Activated CD4-positive, alpha-beta T cell treated with anti-CD3 and anti-CD28 coated beads, Interleukin-2, amount 10 ng/mL, durations not matched to agents 24 days and 14 days (primary cell): ENCODE results near the gene PITPNC1. TPM values are rescaled to one million over a fixed set of nuclear protein-coding genes. Genes with fewer than 3 reads are reported as not detected.
"Not testable (repeated sequence)": the region's sequence is repeated elsewhere in the genome, so short reads cannot be mapped to it uniquely, and the experiment has no call there.

Experiments used
- DNase-seq: peaks from one replicate; pipeline ENCODE4 v3.0.0; 2022
- H3K27ac Mint-ChIP-seq: one replicate; pipeline ENCODE4 v1.8.0; 2022; ENCODE audit warnings: mild to moderate bottlenecking, mixed read lengths
- H3K27me3 Mint-ChIP-seq: one replicate; pipeline ENCODE4 v1.8.0; 2022; ENCODE audit warnings: mixed read lengths
- H3K36me3 Mint-ChIP-seq: one replicate; pipeline ENCODE4 v1.8.0; 2022; ENCODE audit warnings: low read depth, mild to moderate bottlenecking, mixed read lengths
- H3K4me1 Mint-ChIP-seq: one replicate; pipeline ENCODE4 v1.8.0; 2021; ENCODE audit warnings: mixed read lengths
- H3K4me3 Mint-ChIP-seq: one replicate; pipeline ENCODE4 v1.8.0; 2022; ENCODE audit warnings: mild to moderate bottlenecking, moderate library complexity, mixed read lengths
- H3K9me3 Mint-ChIP-seq: one replicate; pipeline ENCODE4 v1.8.0; 2021; ENCODE audit warnings: mixed read lengths
- intact Hi-C: fragments of 100-400 bp; cut with micrococcal nuclease; formaldehyde crosslinking; loops from one replicate; pipeline ENCODE4 v1.15.1; 2023
- total RNA-seq: library from RNA; stranded (reverse); gene quantifications from 2 replicates; pipeline ENCODE4 v1.2.3, GENCODE V29; 2022

Gene PITPNC1
- 18.7 and 22.3 TPM in 2 replicates for total RNA-seq

DNA sequence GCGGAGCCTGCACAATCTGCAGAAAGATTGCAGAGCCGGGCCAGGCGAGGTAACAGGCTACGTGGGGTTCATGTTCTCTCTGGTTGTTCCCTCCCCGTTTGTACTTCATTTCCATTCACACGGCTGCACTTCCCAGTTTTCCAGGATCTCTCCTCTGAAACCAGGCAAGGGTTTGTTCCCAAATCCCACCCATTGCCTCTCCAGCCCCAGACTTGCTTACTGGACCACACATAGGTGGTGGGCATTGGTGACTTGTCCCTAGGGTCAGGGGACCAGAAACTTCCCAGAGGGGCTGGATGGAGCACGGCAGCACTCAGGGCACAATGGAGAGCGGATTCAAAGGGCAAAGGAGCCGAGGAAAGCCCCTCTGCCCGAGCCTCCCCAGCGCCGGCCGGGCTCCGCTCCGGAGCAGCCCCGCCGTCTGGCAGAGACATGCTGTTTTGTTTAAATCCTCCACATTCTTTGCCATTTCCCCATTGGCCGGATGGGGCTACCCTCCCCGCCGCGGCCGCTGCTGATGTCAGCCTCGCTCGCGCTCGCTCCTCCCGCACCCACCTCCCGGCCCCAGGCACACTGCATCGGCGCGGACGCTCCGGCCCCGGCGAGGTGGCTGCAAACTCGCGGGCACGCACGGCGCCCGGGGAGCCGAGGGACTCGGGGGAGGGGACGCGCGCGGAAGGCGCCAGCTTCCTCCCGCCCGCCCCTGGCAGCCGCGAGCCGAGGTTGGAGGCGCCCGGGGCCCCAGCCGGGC lies at the start of gene PITPNC1:
PITPNC1 (plus strand) TSS at position 545 of the 751 bp plus-strand sequence.
- Mint-ChIP-seq H3K4me3 (peak within 1 kb of the TSS; percentile 92), H3K36me3 (peaks cover 8% of the 10 kb centered on the region), H3K4me1 (peaks cover 27% of the 10 kb centered on the region), H3K9me3 (no peaks in the 10 kb centered on the region), H3K27me3 (no peaks in the 10 kb centered on the region), H3K27ac (peak within 1 kb of the TSS; percentile 93)
- intact Hi-C loops = loop anchor here (1.0 to 5.0 kb wide), 4 partner anchors 11 to 98 kb away; partner anchors contain the start of gene PSMD12
- DNase-seq = peak; percentile 96

DNA sequence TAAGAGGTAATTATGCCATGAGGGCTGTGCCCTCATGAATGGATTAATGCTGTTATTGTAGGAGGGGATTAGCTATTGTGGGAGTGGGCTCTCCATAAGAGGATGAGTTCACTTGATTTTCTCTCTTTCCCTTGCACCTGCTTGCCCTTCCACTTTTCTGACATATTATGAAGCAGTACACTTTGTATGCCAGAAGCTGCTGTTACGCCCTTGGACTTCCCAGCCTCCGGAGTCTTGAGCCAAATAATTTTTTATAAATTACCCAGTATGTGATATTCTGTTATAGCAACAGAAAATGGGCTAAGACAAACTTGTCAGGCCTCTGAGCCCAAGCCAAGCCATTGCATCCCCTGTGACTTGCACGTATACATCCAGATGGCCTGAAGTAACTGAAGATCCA lies 49.1 kb upstream of the PITPNC1 start:
- Mint-ChIP-seq H3K9me3 (no peaks in the 10 kb centered on the region), H3K36me3 (no peaks in the 10 kb centered on the region), H3K27me3 (peaks cover 2% of the 10 kb centered on the region), H3K27ac (no peak overlapping the region), H3K4me3 (no peak overlapping the region), H3K4me1 (no peaks in the 10 kb centered on the region)
- DNase-seq = no peak
- intact Hi-C loops = no loop called here

- intact Hi-C loops, H3K4me3 Mint-ChIP-seq, H3K27ac Mint-ChIP-seq, DNase-seq, H3K4me1 Mint-ChIP-seq, H3K27me3 Mint-ChIP-seq, H3K36me3 Mint-ChIP-seq, H3K9me3 Mint-ChIP-seq: not testable (repeated sequence)
These were observed 45.5 kb upstream of the PITPNC1 start for GRCh38 chr17:67331381-67332161.

- H3K4me3 Mint-ChIP-seq, H3K27me3 Mint-ChIP-seq, DNase-seq, H3K9me3 Mint-ChIP-seq, H3K36me3 Mint-ChIP-seq, H3K4me1 Mint-ChIP-seq, H3K27ac Mint-ChIP-seq, intact Hi-C loops: not testable (repeated sequence)
These were observed 44.9 kb upstream of the PITPNC1 start for GRCh38 chr17:67332162-67332508.

DNA sequence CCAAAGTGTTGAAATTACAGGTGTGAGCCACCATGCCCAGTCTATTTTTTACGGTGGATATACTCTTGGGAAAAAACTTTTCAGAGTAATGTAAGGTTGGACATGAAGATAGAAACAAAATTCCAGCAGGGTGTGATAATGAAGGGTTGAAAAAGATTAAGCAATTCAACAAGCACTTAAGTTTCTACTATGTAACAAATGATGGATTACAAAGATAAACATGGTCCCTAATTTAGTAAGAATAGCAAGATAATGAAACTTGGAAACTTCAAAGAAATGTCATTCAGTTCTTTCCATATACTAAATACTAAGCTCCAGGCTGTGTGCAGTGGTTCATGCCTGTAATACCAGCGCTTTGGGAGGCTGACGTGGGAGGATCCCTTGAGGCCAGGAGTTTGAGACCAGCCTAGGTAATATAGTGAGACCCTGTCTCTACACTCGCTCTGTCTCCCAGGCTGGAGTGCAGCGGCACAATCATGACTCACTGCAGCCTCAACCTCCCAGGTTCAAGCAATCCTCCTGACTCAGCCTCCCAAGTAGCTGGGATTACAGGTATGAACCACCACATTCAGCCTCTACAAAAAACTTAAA lies 41.7 kb upstream of the PITPNC1 start:
- Mint-ChIP-seq H3K36me3 (peaks cover 15% of the 10 kb centered on the region), H3K27ac (no peak overlapping the region), H3K4me1 (no peaks in the 10 kb centered on the region), H3K9me3 (no peaks in the 10 kb centered on the region), H3K27me3 (no peaks in the 10 kb centered on the region), H3K4me3 (no peak overlapping the region)
- DNase-seq = no peak
- intact Hi-C loops = no loop called here

GRCh38 chr17:67336859-67337258 lies 40.2 kb upstream of the PITPNC1 start:
- intact Hi-C loops = no loop called here
- no peaks in the 10 kb centered on the region for H3K27me3 Mint-ChIP-seq
- no peak overlapping the region for H3K4me3 Mint-ChIP-seq
- H3K36me3 Mint-ChIP-seq = peaks cover 29% of the 10 kb centered on the region
- DNase-seq = no peak
- no peak overlapping the region for H3K27ac Mint-ChIP-seq
- H3K4me1 Mint-ChIP-seq = no peaks in the 10 kb centered on the region
- H3K9me3 Mint-ChIP-seq = no peaks in the 10 kb centered on the region

DNA sequence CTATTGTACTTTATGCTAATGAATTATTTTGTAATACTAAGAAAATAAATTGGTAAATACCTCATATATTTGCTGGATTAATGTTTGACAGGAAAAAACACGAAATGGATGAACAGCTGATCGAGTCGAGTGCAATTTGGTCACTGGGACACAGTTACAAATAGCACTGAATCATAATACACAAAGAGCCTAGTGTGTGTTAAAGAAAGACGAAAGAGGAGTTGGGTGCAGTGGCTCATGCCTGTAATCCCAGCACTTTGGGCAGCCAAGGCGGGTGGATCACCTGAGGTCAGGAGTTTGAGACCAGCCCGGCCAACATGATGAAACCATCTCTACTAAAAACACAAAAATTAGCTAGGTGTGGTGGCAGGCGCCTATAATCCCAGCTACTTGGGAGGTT lies 38.7 kb upstream of the PITPNC1 start:
- intact Hi-C loops, H3K27ac Mint-ChIP-seq, DNase-seq, H3K9me3 Mint-ChIP-seq, H3K4me1 Mint-ChIP-seq, H3K4me3 Mint-ChIP-seq, H3K27me3 Mint-ChIP-seq: not testable (repeated sequence)
- H3K36me3 Mint-ChIP-seq = peaks cover 38% of the 10 kb centered on the region

- Mint-ChIP-seq H3K27me3 (no peaks in the 10 kb centered on the region), H3K27ac (no peak overlapping the region), H3K36me3 (peaks cover 63% of the 10 kb centered on the region), H3K4me1 (peaks cover 2% of the 10 kb centered on the region), H3K9me3 (no peaks in the 10 kb centered on the region), H3K4me3 (no peak overlapping the region)
- intact Hi-C loops = no loop called here
- no peak for DNase-seq
These were observed 33.8 kb upstream of the PITPNC1 start for GRCh38 chr17:67343237-67343636.

GRCh38 chr17:67347826-67348225 lies 29.3 kb upstream of the PITPNC1 start:
- intact Hi-C loops = no loop called here
- Mint-ChIP-seq H3K36me3 (peaks cover 64% of the 10 kb centered on the region), H3K27ac (no peak overlapping the region), H3K27me3 (no peaks in the 10 kb centered on the region), H3K4me3 (no peak overlapping the region), H3K4me1 (peaks cover 2% of the 10 kb centered on the region), H3K9me3 (no peaks in the 10 kb centered on the region)
- no peak for DNase-seq

GRCh38 chr17:67349420-67349819 lies 27.7 kb upstream of the PITPNC1 start:
- no peaks in the 10 kb centered on the region for H3K9me3 Mint-ChIP-seq
- intact Hi-C loops = no loop called here

DNA sequence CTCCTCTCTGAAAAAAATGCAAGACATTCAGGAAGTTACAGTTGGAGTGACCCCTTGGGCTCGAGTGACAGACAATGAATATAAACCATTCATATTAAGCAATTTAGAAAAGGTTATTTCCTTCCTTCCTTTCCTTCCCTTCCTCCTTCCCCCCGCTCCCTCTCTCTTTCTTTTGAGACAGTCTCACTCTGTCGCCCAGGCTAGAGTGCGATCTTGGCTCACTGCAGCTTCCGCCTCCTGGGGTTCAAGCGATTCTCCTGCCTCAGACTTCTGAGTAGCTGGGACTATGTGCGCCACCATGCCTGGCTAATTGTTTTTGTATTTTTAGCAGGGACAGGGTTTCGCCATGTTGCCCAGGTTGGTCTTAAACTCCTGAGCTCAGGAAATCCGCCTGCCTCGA lies 23.9 kb upstream of the PITPNC1 start:
- intact Hi-C loops = no loop called here
- H3K4me3 Mint-ChIP-seq = no peak overlapping the region
- H3K9me3 Mint-ChIP-seq = no peaks in the 10 kb centered on the region
- H3K27me3 Mint-ChIP-seq = no peaks in the 10 kb centered on the region
- H3K36me3 Mint-ChIP-seq = peaks cover 58% of the 10 kb centered on the region
- DNase-seq = no peak
- H3K27ac Mint-ChIP-seq = no peak overlapping the region
- peaks cover 4% of the 10 kb centered on the region for H3K4me1 Mint-ChIP-seq

More at GRCh38 chr17:67349420-67349819, 27.7 kb upstream of the PITPNC1 start:
- DNase-seq = no peak
- H3K4me3 Mint-ChIP-seq = no peak overlapping the region
- H3K27ac Mint-ChIP-seq = no peak overlapping the region
- H3K36me3 Mint-ChIP-seq = peaks cover 63% of the 10 kb centered on the region
- no peaks in the 10 kb centered on the region for H3K27me3 Mint-ChIP-seq
- peaks cover 2% of the 10 kb centered on the region for H3K4me1 Mint-ChIP-seq

- Mint-ChIP-seq H3K9me3 (no peaks in the 10 kb centered on the region), H3K36me3 (peaks cover 55% of the 10 kb centered on the region), H3K4me3 (no peak overlapping the region), H3K4me1 (peaks cover 11% of the 10 kb centered on the region), H3K27me3 (no peaks in the 10 kb centered on the region), H3K27ac (no peak overlapping the region)
- no peak for DNase-seq
- intact Hi-C loops = no loop called here
These were observed 23.0 kb upstream of the PITPNC1 start for GRCh38 chr17:67353929-67354574.

DNA sequence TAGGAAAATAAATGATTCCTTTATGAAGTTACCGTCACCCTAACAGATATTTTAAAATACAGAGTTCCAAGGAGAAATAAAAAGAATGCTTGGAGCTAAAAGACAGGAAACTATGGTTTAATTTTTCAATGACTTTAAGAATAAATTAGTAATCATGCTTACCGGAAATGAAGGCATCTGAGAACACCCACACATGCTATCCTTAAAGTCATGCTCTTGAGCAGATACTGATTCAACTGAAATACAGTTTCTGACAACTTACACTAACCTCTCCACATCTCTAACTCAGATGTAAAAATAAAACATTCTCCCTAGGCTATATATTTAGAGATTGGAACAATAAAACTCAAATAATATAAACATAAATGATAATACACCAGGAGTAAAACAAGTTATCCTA lies 18.5 kb upstream of the PITPNC1 start:
- intact Hi-C loops = loop anchor here (1.0 kb wide), 1 partner anchor 8 kb away; the partner anchor contains the start of gene PSMD12
- Mint-ChIP-seq H3K4me1 (peaks cover 38% of the 10 kb centered on the region), H3K27me3 (no peaks in the 10 kb centered on the region), H3K4me3 (peak overlapping the region; percentile 67), H3K36me3 (peaks cover 51% of the 10 kb centered on the region), H3K27ac (peak overlapping the region; percentile 85), H3K9me3 (no peaks in the 10 kb centered on the region)
- DNase-seq = no peak
